ENCODE results near the gene LSM8. TPM values are rescaled to one million over a fixed set of nuclear protein-coding genes. Genes with fewer than 3 reads are reported as not detected.

Gene LSM8
- total and polyA plus RNA-seq, 10 of the 15 experiments (the other 5 are each of a cell fraction or from before 2014, with no cell fraction given): 46.9 to 173 (median 111) TPM

GRCh38 chr7:118142012-118142411 lies 42.0 kb upstream of the LSM8 start (continued):
- TF ChIP-seq, protein P1, sequence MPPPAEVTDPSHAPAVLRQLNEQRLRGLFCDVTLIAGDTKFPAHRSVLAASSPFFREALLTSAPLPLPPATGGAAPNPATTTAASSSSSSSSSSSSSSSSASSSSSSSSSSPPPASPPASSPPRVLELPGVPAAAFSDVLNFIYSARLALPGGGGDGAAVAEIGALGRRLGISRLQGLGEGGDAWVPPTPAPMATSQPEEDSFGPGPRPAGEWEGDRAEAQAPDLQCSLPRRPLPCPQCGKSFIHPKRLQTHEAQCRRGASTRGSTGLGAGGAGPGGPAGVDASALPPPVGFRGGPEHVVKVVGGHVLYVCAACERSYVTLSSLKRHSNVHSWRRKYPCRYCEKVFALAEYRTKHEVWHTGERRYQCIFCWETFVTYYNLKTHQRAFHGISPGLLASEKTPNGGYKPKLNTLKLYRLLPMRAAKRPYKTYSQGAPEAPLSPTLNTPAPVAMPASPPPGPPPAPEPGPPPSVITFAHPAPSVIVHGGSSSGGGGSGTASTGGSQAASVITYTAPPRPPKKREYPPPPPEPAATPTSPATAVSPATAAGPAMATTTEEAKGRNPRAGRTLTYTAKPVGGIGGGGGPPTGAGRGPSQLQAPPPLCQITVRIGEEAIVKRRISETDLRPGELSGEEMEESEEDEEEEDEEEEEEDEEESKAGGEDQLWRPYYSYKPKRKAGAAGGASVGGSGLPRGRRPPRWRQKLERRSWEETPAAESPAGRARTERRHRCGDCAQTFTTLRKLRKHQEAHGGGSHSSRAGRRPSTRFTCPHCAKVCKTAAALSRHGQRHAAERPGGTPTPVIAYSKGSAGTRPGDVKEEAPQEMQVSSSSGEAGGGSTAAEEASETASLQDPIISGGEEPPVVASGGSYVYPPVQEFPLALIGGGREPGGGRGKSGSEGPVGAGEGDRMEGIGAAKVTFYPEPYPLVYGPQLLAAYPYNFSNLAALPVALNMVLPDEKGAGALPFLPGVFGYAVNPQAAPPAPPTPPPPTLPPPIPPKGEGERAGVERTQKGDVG (CRISPR knock-in tag; IDR thresholded peaks at IDR 0.05): no peak
- TF ChIP-seq BCL3 (IDR thresholded peaks at IDR 0.05; ENCODE audit: borderline replicate concordance, insufficient read depth, low read depth, low read length, poor library complexity, severe bottlenecking): no peak

DNA sequence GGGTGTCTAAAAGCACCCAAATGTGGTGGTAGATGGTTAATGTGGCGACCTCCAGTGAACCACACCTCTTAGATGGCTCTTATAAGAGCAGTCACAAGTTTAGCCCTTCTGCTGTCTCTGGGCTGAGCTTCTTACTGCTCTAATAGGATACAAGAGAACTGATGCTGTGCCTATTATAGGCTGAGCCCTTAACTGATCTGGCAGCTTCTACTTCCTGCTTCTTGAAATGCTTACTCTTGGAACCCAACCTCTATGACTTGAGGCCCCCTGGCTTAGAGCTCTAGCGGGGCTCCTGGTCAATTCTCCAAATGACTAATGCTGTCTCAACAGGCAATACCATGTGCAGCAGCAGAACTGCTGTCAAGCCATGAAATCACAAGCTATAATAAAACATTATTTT lies 35.0 kb upstream of the LSM8 start:
- FAIRE-seq: no peak
- SMC1A ChIA-PET (ENCODE audit: uncharacterized antibody, unreplicated experiment): interaction anchor here (0.6 to 1.1 kb wide), 4 partner anchors 11 to 750 kb away, joined by 3 read pairs; no protein-coding TSS in a partner anchor

More for the DNA sequence above, 35.0 kb upstream of the LSM8 start:
- CTCF ChIA-PET: interaction anchor here (0.9 to 1.6 kb wide), 8 partner anchors 12 to 748 kb away, joined by 3 to 4 read pairs (median 3); no protein-coding TSS in a partner anchor
- Histone ChIP-seq H3K27ac (ENCODE audit: control insufficient read depth, insufficient read depth) (no peak overlapping the region), H4K20me1 (ENCODE audit: control insufficient read depth, insufficient read depth) (no peaks in the 10 kb centered on the region), H3K4me2 (ENCODE audit: control insufficient read depth, insufficient read depth) (no peak overlapping the region), H3K9ac (ENCODE audit: control insufficient read depth, insufficient read depth, low read length) (no peak overlapping the region), H3K27me3 (replicated peaks in 1 of 2; ENCODE audit: control insufficient read depth in 2 of 2, insufficient read depth in 2 of 2, low read length in 1 of 2) (no peaks in the 10 kb centered on the region), H2AFZ (ENCODE audit: control insufficient read depth, low read depth, low read length) (no peak overlapping the region), H3K79me2 (ENCODE audit: control insufficient read depth, insufficient read depth, low read length) (no peaks in the 10 kb centered on the region), H3K4me1 (ENCODE audit: control insufficient read depth, insufficient read depth, low read length) (no peaks in the 10 kb centered on the region), H3K9me3 (replicated peaks; ENCODE audit: control insufficient read depth, insufficient read depth, low read length) (no peaks in the 10 kb centered on the region), H3K4me3 (no peak overlapping the region), H3K36me3 (ENCODE audit: control insufficient read depth in 2 of 2, insufficient read depth in 2 of 2, low read length in 1 of 2) (no peaks in the 10 kb centered on the region)
- intact Hi-C loops (cut with micrococcal nuclease; ENCODE audit: unreplicated experiment) (no loop called here), in situ Hi-C loops (cut with MboI) (no loop called here)
- peak; percentile 64 for ATAC-seq
- BruUV-seq (replicated peaks): no TSS peak
- 2% methylated on average over 2 of the region's 2 CpGs for WGBS (ENCODE audit: insufficient coverage, insufficient replicate concordance, low lambda C conversion rate, missing lambda C conversion rate)
- POLR2A ChIA-PET: no interaction called here
- TF ChIP-seq USF1 (IDR thresholded peaks at IDR 0.05; ENCODE audit: borderline replicate concordance, extremely low read length, insufficient read depth, low read depth, low read length): no peak
- RAD21 ChIA-PET (ENCODE audit: unreplicated experiment): interaction anchor here (0.6 to 1.8 kb wide), 4 partner anchors 10 to 397 kb away, joined by 3 to 4 read pairs (median 4); no protein-coding TSS in a partner anchor
- no peak for DNase-seq (ENCODE audit: low read depth, low spot score)
